Right lung (tissue), 10 donors: Measurements from ENCODE around the gene CD276. TPM values are rescaled to one million over a fixed set of nuclear protein-coding genes. Genes with fewer than 3 reads are reported as not detected.
"Not testable (repeated sequence)": the region's sequence is repeated elsewhere in the genome, so short reads cannot be mapped to it uniquely, and the experiment has no call there.

Source experiments
- DNase-seq, 2 donors: peaks; one replicate each; pipeline ENCODE4 v3.0.0-alpha.2; 2013
- long read RNA-seq, 8 donors: transcript quantifications; one replicate each; lab custom pipeline, GENCODE V29; 2026
- polyA plus RNA-seq, 5 donors: library from polyadenylated mRNA; unstranded; fragments of 120-200 nt; gene quantifications; one replicate each; pipeline versions ENCODE4 v1.2.1 to v1.2.3, GENCODE V29; 2013; ENCODE audit warnings: inconsistent platforms in 1 of 5, low replicate concordance in 1 of 5; ENCODE audit not compliant: insufficient read length in 5 of 5, insufficient read depth in 1 of 5

CD276 gene
- 100 to 1,000 TPM; 138 to 179 (median 150) TPM for polyA plus RNA-seq
- long read RNA-seq, donor 1, transcript CD276-202 (10 exons, 3,469 nt) = major isoform, 11 of 37 reads
- long read RNA-seq, donor 1, transcript CD276-207 (2 exons, 1,620 nt) = minor isoform, 5 of 37 reads
- long read RNA-seq, donor 1, partial matches to known transcripts = 19 of 37 reads
- long read RNA-seq, donor 1, other reads (novel, unspliced or antisense) = 0 of 37 reads
- long read RNA-seq, donor 2, transcript CD276-202 (10 exons, 3,469 nt) = major isoform, 10 of 11 reads
- long read RNA-seq, donor 2, partial matches to known transcripts = 0 of 11 reads
- long read RNA-seq, donor 2, other reads (novel, unspliced or antisense) = 0 of 11 reads
- long read RNA-seq, donor 3, transcript CD276-202 (10 exons, 3,469 nt) = major isoform, 7 of 20 reads
- long read RNA-seq, donor 3, partial matches to known transcripts = 11 of 20 reads
- long read RNA-seq, donor 3, other reads (novel, unspliced or antisense) = 0 of 20 reads
- long read RNA-seq, donor 4, partial matches to known transcripts = 22 of 26 reads
- long read RNA-seq, donor 4, other reads (novel, unspliced or antisense) = 0 of 26 reads
- long read RNA-seq, donor 5, transcript CD276-202 (10 exons, 3,469 nt) = major isoform, 9 of 29 reads
- long read RNA-seq, donor 5, partial matches to known transcripts = 16 of 29 reads
- long read RNA-seq, donor 5, other reads (novel, unspliced or antisense) = 0 of 29 reads
- long read RNA-seq, donor 6, transcript CD276-202 (10 exons, 3,469 nt) = major isoform, 11 of 62 reads
- long read RNA-seq, donor 6, partial matches to known transcripts = 48 of 62 reads
- long read RNA-seq, donor 6, other reads (novel, unspliced or antisense) = 0 of 62 reads
- long read RNA-seq, donor 7, transcript CD276-202 (10 exons, 3,469 nt) = major isoform, 5 of 16 reads
- long read RNA-seq, donor 7, partial matches to known transcripts = 6 of 16 reads
- long read RNA-seq, donor 7, other reads (novel, unspliced or antisense) = 0 of 16 reads
- long read RNA-seq, donor 8, partial matches to known transcripts = 6 of 10 reads
- long read RNA-seq, donor 8, other reads (novel, unspliced or antisense) = 0 of 10 reads

- peak in 1 of 2 donors; percentile 45 for DNase-seq
Measured at GRCh38 chr15:73683777-73684580, at the start of gene CD276. Gene CD276 (plus strand): TSS chr15:73684383. CDS start chr15:73699640, 15,257 bp downstream.

DNA sequence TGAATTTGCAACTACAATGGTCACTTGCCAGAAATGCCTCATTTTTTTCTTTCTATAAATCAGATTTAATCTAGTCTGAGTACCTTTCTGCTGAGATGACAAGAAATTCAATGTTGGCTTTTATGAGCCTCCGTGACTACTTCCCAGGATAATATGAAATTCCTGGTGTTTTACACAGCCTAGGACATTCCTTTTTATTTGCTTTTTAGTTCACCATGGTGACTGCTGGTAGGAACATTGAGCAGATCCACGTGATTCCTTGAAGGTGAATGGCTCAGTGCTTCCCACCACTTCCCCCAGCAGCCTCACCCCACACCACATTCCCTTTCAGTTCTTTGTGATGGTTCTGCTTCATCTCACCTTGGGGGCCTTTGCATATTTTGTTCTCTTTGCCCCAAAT lies 46.7 kb upstream of the CD276 start:
- no peak for DNase-seq

DNA sequence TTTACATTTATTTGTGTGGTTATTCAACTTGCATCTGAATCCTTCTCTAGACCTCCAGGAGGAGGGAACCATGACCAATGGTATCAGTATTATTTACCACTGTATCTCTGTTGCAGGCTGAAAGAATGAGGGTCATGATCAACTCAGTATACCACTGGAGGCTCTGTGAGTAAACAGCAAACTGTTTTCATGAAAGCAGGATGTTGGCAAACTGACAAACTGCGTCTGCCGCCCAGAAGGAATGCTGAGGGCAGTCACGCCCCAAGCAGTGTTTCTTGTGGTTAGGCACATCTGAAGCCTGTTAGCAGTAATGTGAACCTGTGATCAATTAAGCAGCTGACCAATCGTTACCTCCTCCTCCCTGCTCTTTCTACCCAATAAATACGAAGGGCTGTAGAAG lies 44.7 kb upstream of the CD276 start:
- not testable (repeated sequence) for DNase-seq

GRCh38 chr15:73647259-73648013 lies 36.7 kb upstream of the CD276 start:
- no peak for DNase-seq

DNA sequence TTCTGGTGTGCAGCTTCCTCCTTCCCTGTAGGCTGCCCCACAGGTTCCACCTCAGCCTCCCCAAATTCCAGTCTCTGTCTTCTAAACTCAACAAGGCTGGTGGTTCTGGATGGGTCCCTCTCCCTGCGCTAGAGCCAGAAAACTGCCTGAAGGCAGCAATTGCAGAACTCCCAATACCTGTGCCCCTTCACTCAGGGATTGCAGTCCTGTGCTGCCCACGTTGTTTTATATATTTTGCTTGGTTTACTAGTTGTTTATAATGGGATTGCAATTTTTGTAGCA lies 36.2 kb upstream of the CD276 start:
- no peak for DNase-seq

GRCh38 chr15:73650416-73651126 lies 33.6 kb upstream of the CD276 start:
- DNase-seq = no peak

DNA sequence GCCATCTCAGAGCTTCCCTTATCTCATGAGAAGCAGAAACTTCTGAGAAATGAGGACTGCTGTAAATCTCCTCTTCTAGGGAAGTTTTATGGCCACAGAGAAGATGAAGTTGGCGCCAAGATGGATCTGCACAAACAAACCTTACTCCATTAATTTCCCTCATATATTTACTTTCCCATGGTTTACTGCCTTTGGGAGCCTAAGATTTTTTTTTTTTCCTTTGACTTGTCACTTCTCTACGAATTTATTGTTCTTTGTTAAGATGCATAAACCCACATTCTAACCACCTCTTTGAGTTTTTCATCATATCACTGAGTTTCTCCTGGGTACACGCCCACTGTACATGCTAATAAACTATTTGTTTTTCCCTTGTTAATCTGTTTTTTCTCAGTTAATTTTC lies 29.5 kb upstream of the CD276 start:
- no peak for DNase-seq

GRCh38 chr15:73655724-73656123 lies 28.5 kb upstream of the CD276 start:
- no peak for DNase-seq

DNA sequence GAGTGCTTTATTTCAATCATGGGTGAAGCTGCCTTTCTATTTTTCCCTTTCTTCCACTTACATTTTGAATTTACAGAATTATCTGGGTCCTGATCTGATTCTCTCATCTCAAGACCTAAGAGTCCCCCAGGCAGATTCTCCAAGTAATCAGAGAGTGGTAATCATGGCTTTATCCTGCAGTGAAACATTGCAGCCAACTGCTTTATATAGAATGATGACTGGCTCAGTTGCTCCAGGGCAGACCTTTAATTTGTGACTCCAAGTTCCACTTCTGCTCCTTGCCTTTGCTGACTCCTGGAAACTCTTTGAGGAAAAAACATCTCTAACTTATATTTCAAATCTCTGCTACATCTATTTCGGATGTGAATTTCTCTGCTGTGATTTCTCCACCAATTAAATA lies 25.5 kb upstream of the CD276 start:
- no peak for DNase-seq

- no peak for DNase-seq
Measured at GRCh38 chr15:73660455-73660854, 23.7 kb upstream of the CD276 start.

DNA sequence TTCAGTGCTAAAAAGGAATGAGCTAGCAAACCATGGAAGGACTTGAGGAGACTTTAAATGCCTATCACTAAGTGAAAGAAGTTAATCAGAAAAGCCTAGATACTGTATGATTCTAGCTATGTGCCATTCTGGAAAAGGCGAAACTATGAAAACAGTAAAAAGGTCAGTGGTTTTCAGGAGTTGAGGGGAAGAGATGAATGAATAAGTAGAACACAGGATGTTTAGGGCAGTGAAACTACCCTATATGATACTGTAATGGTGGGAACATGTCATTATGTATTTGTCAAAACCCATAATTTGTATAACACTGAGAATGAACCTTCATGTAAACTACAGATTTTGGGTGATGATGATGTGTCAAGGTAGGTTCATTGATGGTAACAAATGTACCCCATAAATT lies 9.6 kb upstream of the CD276 start:
- no peak for DNase-seq

GRCh38 chr15:73677146-73677607 lies 7.0 kb upstream of the CD276 start:
- DNase-seq = peak; percentile 30 to 45

- DNase-seq = no peak
Measured at GRCh38 chr15:73677733-73678132, 6.5 kb upstream of the CD276 start.

- DNase-seq = no peak
Measured at GRCh38 chr15:73678498-73678897, 5.7 kb upstream of the CD276 start.

- no peak for DNase-seq
Measured at GRCh38 chr15:73679180-73679579, 5.0 kb upstream of the CD276 start.

DNA sequence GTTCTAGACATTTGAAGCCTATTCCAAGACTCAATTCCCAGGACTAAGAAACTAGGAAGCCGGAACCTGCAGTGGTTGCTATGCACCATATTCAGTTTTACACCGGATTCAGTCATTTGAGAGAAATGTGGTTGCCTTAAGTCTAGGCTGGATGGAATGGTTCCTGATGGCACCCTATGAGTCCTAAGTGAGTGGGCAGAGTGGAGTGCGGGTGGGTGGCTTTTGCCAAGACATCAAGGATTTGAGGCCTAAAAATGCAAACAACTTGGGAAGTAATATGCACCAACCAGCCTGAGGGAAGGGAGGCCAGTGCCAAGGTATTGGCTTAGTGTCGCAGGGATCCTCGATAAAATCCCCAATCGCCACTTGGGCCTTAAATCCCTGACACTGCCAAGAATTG lies 4.2 kb upstream of the CD276 start:
- no peak for DNase-seq

- DNase-seq = no peak
Measured at GRCh38 chr15:73680549-73680948, 3.6 kb upstream of the CD276 start.

DNA sequence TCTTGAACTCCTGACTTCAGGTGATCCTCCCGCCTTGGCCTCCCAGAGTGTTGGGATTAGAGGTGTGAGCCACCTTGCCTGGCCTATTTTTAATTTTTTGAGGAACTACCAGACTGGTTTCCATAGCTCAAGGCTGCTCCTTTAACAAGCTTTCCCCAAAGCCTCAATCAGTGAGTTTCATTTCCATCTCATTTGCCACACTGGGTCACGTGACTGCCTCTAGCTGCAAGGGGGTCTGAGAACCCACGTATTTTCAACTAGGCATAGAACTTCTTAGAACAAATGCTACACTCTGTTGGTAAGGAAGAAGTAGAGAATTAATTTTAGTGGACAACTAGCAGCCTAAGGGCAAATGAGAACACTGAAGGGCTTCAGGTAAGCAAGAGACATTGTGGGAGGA lies 3.1 kb upstream of the CD276 start:
- DNase-seq = no peak

- no peak for DNase-seq
Measured at GRCh38 chr15:73681856-73682599, 2.2 kb upstream of the CD276 start.
